Measurements from ENCODE around the gene CDK19.

The CDK19 gene

GRCh38 chr6:110561008-110561396, 254.3 kb downstream of the CDK19 start:
- no peak for DNase-seq (ENCODE audit: low read depth)
- no peak for TF ChIP-seq CTCF (IDR thresholded peaks at IDR 0.05; ENCODE audit: insufficient read depth, low read depth, low read length, missing control alignments)
- no peak overlapping the region for H3K4me3 ChIP-seq (ENCODE audit: low read depth, low read length)

GRCh38 chr6:110560239-110561007, 254.8 kb downstream of the CDK19 start:
- TF ChIP-seq CTCF (IDR thresholded peaks at IDR 0.05; ENCODE audit: insufficient read depth, low read depth, low read length, missing control alignments), result no peak
- DNase-seq (ENCODE audit: low read depth), result peak; percentile 37
- no peak overlapping the region for H3K4me3 ChIP-seq (ENCODE audit: low read depth, low read length)

Measured in GM12865 (cell line).